Neural progenitor cell (in vitro differentiated cells): Measurements from ENCODE around the gene PLEKHO1. TPM values are rescaled to one million over a fixed set of nuclear protein-coding genes. Genes with fewer than 3 reads are reported as not detected.

Experiments used
- DNase-seq: peaks from one replicate; pipeline ENCODE4 v3.0.0-alpha.2; 2016; ENCODE audit warnings: low spot score
- H2AFZ ChIP-seq: fragments of 200-600 bp; sonication (generic); replicated peaks from 2 replicates; pipeline ENCODE4 v1.6.1; 2016; ENCODE audit warnings: antibody characterized with exemption
- H3F3A ChIP-seq: fragments of 200-600 bp; sonication (generic); 2 replicates; pipeline ENCODE4 v1.6.1; 2016; ENCODE audit warnings: antibody characterized with exemption, low read depth
- H3K27ac ChIP-seq: fragments of 200-600 bp; sonication (generic); 2 replicates; pipeline ENCODE4 v1.5.1; 2016; ENCODE audit warnings: mild to moderate bottlenecking
- H3K27me3 ChIP-seq: fragments of 200-600 bp; sonication (generic); 2 replicates; pipeline ENCODE4 v1.6.1; 2016; ENCODE audit warnings: mild to moderate bottlenecking, moderate library complexity
- H3K36me3 ChIP-seq: fragments of 200-600 bp; sonication (generic); 2 replicates; pipeline ENCODE4 v1.5.1; 2016
- H3K4me1 ChIP-seq: fragments of 200-600 bp; sonication (generic); 2 replicates; pipeline ENCODE4 v1.6.1; 2016; ENCODE audit warnings: mixed run types
- H3K4me2 ChIP-seq: fragments of 200-600 bp; sonication (generic); 2 replicates; pipeline ENCODE4 v1.6.1; 2016
- H3K4me3 ChIP-seq: fragments of 200-600 bp; sonication (generic); 2 replicates; pipeline ENCODE4 v1.5.1; 2016
- H3K79me2 ChIP-seq: fragments of 200-600 bp; sonication (generic); 2 replicates; pipeline ENCODE4 v1.6.1; 2016; ENCODE audit warnings: low read depth
- H3K9ac ChIP-seq: fragments of 200-600 bp; sonication (generic); 2 replicates; pipeline ENCODE4 v1.6.1; 2016
- H3K9me3 ChIP-seq: fragments of 200-600 bp; sonication (generic); 2 replicates; pipeline ENCODE4 v1.5.1; 2016; ENCODE audit warnings: low read depth
- H4K20me1 ChIP-seq: fragments of 200-600 bp; sonication (generic); 2 replicates; pipeline ENCODE4 v1.6.1; 2016; ENCODE audit warnings: low read depth
- H3K27ac Mint-ChIP-seq: 3 replicates; pipeline ENCODE4 v1.8.0; 2021; ENCODE audit warnings: mixed read lengths
- H3K27me3 Mint-ChIP-seq: 2 replicates; pipeline ENCODE4 v1.8.0; 2022; ENCODE audit warnings: low read depth, mild to moderate bottlenecking, inconsistent platforms, moderate library complexity, mixed read lengths; ENCODE audit not compliant: insufficient read depth
- H3K36me3 Mint-ChIP-seq: 3 replicates; pipeline ENCODE4 v1.8.0; 2021; ENCODE audit warnings: mixed read lengths
- H3K4me1 Mint-ChIP-seq: 3 replicates; pipeline ENCODE4 v1.8.0; 2021; ENCODE audit warnings: mixed read lengths
- H3K4me3 Mint-ChIP-seq: 3 replicates; pipeline ENCODE4 v1.8.0; 2021; ENCODE audit warnings: mild to moderate bottlenecking, moderate library complexity, mixed read lengths
- H3K9me3 Mint-ChIP-seq: 3 replicates; pipeline ENCODE4 v1.8.0; 2020; ENCODE audit warnings: mixed read lengths
- CTCF ChIP-seq: fragments of 200-600 bp; sonication (generic); IDR thresholded peaks from 2 replicates; pipeline ENCODE4 v1.5.1; 2017; ENCODE audit warnings: antibody characterized with exemption, mild to moderate bottlenecking
- EZH2 ChIP-seq: fragments of 200-600 bp; sonication (generic); IDR thresholded peaks from 2 replicates; pipeline ENCODE4 v1.6.1; 2017; ENCODE audit warnings: antibody characterized with exemption, mild to moderate bottlenecking, moderate library complexity
- EZH2phosphoT487 ChIP-seq: fragments of 200-600 bp; sonication (generic); IDR thresholded peaks from 2 replicates; pipeline ENCODE4 v1.6.1; 2017; ENCODE audit warnings: antibody characterized with exemption
- total RNA-seq: library from RNA; depleted of rRNA; stranded (reverse); fragments of >200 nt; gene quantifications from 2 replicates; pipeline ENCODE4 v1.2.3, GENCODE V29; 2015; ENCODE audit warnings: low replicate concordance

The PLEKHO1 gene
- total RNA-seq, 1 donor from 2014 or later, result 39.3 TPM

- peaks cover 69% of the 10 kb centered on the region for H3K36me3 Mint-ChIP-seq
- H3K4me3 Mint-ChIP-seq, result no peak overlapping the region
- Histone ChIP-seq H3K4me2 (no peak overlapping the region), H3K27ac (no peak overlapping the region), H2AFZ (no peak overlapping the region), H3K9ac (no peak overlapping the region), H3F3A (peaks cover 1% of the 10 kb centered on the region), H3K27me3 (no peaks in the 10 kb centered on the region), H4K20me1 (peaks cover 49% of the 10 kb centered on the region), H3K9me3 (no peaks in the 10 kb centered on the region), H3K36me3 (peaks cover 7% of the 10 kb centered on the region), H3K4me3 (no peak overlapping the region), H3K79me2 (peaks cover 42% of the 10 kb centered on the region), H3K4me1 (peaks cover 14% of the 10 kb centered on the region)
- H3K9me3 Mint-ChIP-seq, result no peaks in the 10 kb centered on the region
- peak overlapping the region; percentile 67 for H3K27ac Mint-ChIP-seq
- peaks cover 29% of the 10 kb centered on the region for H3K4me1 Mint-ChIP-seq
- peaks cover 8% of the 10 kb centered on the region for H3K27me3 Mint-ChIP-seq
- no peak for DNase-seq
- no peak for TF ChIP-seq CTCF
- TF ChIP-seq EZH2, result no peak
- TF ChIP-seq EZH2phosphoT487, result no peak
Measured at GRCh38 chr1:150155413-150156071, 5.8 kb downstream of the PLEKHO1 start.

- H3K36me3 Mint-ChIP-seq, result peaks cover 71% of the 10 kb centered on the region
- no peak overlapping the region for H3K4me3 Mint-ChIP-seq
- Histone ChIP-seq H3K4me3 (no peak overlapping the region), H3K9ac (no peak overlapping the region), H4K20me1 (peaks cover 38% of the 10 kb centered on the region), H3K79me2 (peaks cover 27% of the 10 kb centered on the region), H3F3A (peaks cover 11% of the 10 kb centered on the region), H3K27me3 (no peaks in the 10 kb centered on the region), H2AFZ (no peak overlapping the region), H3K4me1 (peaks cover 9% of the 10 kb centered on the region), H3K9me3 (no peaks in the 10 kb centered on the region), H3K4me2 (no peak overlapping the region), H3K27ac (no peak overlapping the region), H3K36me3 (peaks cover 7% of the 10 kb centered on the region)
- peaks cover 6% of the 10 kb centered on the region for H3K27me3 Mint-ChIP-seq
- H3K27ac Mint-ChIP-seq, result no peak overlapping the region
- H3K9me3 Mint-ChIP-seq, result no peaks in the 10 kb centered on the region
- H3K4me1 Mint-ChIP-seq, result peaks cover 30% of the 10 kb centered on the region
- no peak for TF ChIP-seq EZH2
- no peak for TF ChIP-seq EZH2phosphoT487
- no peak for TF ChIP-seq CTCF
- no peak for DNase-seq
Measured at GRCh38 chr1:150156868-150157603, 7.3 kb downstream of the PLEKHO1 start.

- Histone ChIP-seq H3K27ac (peak overlapping the region; percentile 5), H3K4me2 (no peak overlapping the region), H3F3A (peaks cover 36% of the 10 kb centered on the region), H3K27me3 (no peaks in the 10 kb centered on the region), H3K4me3 (no peak overlapping the region), H3K79me2 (peaks cover 4% of the 10 kb centered on the region), H3K9ac (no peak overlapping the region), H3K4me1 (peaks cover 25% of the 10 kb centered on the region), H4K20me1 (peaks cover 12% of the 10 kb centered on the region), H2AFZ (no peak overlapping the region), H3K9me3 (no peaks in the 10 kb centered on the region), H3K36me3 (peaks cover 7% of the 10 kb centered on the region)
- Mint-ChIP-seq H3K27ac (no peak overlapping the region), H3K36me3 (peaks cover 54% of the 10 kb centered on the region), H3K27me3 (peaks cover 10% of the 10 kb centered on the region), H3K9me3 (no peaks in the 10 kb centered on the region), H3K4me1 (peaks cover 38% of the 10 kb centered on the region), H3K4me3 (no peak overlapping the region)
- TF ChIP-seq EZH2, result no peak
- no peak for TF ChIP-seq CTCF
- no peak for TF ChIP-seq EZH2phosphoT487
- no peak for DNase-seq
Measured at GRCh38 chr1:150159550-150159949, 9.8 kb downstream of the PLEKHO1 start.
